ENCODE results near the gene HEXIM1.

HEXIM1 gene, protein sequence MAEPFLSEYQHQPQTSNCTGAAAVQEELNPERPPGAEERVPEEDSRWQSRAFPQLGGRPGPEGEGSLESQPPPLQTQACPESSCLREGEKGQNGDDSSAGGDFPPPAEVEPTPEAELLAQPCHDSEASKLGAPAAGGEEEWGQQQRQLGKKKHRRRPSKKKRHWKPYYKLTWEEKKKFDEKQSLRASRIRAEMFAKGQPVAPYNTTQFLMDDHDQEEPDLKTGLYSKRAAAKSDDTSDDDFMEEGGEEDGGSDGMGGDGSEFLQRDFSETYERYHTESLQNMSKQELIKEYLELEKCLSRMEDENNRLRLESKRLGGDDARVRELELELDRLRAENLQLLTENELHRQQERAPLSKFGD

GRCh38 chr17:45148183-45149036 is at the start of gene HEXIM1:
Gene HEXIM1, plus strand, starts transcription at chr17:45148475. Its CDS starts 716 bp downstream, at chr17:45149191.
- DNase-seq = peak; percentile 100

DNA sequence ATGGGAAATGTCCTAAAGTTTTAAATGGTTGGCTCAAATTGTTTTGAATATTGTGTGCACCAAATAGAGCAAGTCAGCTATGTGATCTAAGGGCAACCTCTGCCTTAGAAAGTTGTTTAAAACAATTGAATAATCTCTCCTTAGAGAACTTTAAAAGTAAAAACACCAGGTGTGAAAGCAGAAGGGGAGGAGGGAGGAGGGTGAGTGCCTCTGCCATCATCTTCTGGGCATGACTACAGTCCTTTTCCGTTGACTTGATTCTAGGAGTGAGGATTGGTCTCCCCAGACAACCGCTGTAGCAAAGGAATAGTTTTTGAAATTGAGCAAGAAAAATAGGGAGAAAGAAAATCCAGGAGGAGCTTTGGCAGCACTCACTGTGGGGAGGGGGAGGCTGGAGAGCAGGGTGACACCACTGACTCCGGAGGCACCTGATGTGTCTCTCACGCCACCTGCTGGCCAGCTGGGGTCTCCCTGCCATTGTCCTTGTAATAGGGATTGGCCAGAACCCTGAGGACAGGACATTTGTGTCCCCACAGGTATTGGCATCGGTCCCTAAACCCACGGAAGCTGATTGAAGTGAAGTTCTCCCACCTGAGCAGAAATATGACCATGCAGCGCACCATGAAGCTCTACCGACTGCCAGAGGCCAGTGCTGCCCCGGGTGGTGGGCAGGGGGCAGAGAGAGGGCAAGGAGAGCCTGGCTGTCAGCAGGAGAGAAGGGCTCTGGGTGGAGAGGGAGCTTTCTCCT is 49.2 kb upstream of the HEXIM1 start:
- DNase-seq = peak; percentile 64

- no peak for DNase-seq
These were observed 46.8 kb upstream of the HEXIM1 start for GRCh38 chr17:45101546-45101882.

DNA sequence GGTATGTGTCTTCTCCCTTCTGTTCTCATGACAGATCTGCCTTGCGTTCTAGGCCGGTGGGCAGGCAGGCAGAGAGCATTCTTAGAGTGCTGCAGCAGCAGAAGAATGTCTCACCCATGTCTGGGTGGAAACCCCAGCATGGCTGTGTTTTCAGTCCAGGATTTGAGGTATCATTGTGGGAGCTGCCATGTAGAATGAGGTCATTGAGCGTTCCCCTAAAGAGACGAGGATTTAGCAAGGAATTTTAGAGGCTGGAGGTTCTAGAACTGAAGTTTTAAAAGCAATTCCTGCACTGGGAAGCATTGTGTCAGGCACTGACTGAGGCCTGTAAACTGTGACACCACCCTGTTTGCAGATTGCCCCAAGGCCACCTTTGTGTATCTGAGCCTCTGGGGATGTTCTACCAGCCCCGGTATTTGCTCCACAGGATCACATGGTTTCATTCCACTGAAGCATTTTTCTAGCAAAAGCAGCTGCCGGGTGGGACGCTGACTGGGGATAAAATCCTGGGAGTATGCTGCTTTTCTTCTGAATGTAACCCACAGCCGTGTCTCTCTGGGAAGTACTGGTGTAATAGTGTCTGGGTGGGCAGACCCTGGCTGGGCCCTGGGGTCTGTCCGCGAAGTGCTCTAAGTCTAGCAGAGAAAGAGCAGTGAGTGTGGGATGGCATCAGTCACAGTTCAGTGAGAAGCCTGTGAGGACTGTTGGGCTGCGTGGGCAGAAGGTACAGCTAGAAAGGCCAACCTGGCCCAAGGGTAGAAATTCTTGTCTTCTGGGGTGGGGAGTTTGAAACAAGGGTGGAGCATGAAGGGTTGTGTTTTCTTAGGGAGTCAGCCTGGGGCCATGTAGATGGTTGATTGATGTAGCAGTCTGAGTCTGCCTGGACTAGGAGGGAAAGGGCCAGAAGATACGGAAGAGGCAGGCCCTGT is 46.1 kb upstream of the HEXIM1 start:
- DNase-seq = peak; percentile 58

DNA sequence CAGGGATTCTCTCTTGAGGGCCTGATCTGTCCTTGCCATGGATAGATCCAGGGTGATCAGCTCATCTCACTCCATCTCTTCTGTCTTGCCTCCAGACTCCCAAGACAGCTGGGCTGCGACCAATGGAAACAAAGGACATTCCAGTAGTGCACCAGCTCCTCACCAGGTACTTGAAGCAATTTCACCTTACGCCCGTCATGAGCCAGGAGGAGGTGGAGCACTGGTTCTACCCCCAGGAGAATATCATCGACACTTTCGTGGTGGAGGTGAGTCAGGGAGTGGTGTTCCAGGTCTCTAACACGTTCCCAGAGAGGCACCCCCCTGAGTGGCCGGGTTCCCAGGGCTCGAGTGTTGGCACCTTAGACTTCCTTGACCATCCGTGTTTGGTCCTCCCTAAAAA is 45.4 kb upstream of the HEXIM1 start:
- DNase-seq = no peak

DNA sequence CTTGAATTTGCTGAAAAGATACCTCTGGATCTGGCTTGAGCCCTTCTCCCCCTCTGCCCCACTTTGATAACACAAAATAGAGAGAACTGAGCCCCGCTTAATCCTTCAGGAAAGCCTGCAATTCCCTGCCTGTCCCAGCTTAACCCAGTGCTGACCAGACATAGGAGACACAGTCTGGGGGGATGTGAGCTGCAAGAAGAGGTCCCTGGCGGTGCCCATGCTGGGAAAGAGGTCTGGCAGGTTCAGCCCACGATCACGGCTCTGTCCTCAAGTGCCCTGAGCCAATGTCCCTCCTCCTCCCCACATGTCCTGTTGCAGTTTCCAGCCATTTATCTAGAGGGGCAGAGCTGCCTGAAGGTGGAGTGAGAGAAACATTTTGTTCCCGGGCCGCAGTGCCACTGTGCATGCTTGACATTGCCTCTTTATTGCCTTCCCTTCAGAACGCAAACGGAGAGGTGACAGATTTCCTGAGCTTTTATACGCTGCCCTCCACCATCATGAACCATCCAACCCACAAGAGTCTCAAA is 44.9 kb upstream of the HEXIM1 start:
- DNase-seq = no peak

DNA sequence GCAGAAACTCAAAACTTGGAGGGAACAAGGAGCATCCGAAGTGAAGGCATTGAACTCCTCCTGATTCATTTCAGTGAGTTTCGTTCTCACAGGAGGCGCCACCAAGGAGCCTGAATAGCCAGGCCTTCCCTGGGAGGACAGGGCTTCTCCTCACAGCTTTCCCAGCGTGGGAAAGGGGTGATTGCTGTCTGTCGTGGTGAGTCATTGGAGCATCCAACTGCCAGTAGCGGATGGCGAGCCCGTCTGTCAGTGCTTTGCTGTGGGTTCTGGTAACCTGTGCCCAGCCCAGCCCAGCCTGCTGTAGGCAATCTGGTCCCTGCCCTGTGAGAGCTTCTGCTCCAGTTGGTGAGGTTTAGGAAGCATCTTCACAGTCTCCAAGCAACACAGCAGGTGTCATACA is 44.2 kb upstream of the HEXIM1 start:
- no peak for DNase-seq

DNA sequence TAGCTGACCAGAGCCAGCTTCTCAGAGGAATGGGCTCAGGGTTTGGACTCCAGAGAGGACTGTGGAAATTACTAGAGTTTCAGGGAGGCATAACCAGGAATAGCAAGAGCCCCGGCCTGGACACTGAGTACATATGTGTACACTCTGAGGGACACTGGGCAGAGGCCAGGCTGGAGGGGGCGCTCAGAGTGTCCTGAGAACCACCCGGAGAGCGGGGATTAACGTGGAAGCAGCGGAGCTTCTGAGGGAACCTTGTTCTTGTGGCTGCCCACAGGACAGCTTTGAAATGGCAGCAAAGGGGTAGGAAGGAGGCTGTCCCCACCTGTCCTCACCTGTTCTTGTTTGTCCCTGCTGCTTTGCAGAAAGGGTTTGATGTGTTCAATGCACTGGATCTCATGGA is 43.8 kb upstream of the HEXIM1 start:
- no peak for DNase-seq

DNA sequence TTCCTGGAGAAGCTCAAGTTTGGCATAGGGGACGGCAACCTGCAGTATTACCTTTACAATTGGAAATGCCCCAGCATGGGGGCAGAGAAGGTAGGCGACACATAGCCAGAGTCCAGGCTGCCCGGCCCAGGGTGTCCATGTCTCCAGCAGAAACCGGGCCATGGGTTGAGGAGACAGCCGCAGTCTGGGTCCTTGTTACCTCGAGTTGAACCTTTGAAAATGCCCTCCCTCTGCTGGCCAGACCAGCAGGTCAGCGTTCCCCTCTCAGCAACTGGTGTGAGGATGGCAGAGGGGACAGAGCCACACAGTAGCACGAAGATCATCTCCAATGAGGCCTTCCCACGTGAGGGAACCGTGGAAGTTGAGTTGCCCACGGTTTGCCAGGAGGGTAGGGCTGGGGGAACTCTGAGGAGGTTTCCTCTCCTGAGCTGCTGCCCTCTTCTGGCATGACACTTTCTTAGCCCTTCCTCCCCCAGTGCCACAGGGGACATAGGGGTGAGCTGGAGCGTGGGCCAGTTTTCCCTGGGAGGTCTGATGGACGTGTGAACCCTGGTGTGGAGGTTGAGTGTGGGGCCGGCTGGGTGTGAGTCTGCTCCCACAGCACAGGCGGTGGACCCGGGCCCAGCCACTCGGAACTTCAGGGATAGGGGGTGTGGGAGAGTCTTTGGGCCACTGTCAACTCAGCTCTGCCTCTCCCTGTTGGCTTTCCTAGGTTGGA is 43.2 kb upstream of the HEXIM1 start:
- no peak for DNase-seq

DNA sequence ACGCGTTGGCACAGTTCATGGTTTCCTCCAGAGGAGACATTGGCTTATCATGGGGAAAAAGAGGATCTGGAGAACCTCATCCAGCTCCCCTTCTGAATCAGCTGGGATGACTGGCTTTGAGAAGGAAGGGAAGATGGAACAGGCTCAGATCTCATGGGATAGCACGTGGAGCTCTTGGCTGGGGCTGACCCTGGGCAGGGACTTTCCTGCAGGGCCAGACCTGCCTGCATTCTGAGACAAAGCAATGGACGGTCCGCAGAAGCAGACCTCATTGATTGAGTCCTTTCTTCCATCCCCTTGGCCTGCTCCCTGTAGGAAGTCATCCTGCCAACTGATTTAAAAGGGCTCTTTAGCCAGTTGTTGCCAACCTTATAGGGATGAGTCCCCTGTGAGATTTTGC is 42.2 kb upstream of the HEXIM1 start:
- DNase-seq = no peak

- DNase-seq = no peak
These were observed 41.7 kb upstream of the HEXIM1 start for GRCh38 chr17:45106582-45106981.

DNA sequence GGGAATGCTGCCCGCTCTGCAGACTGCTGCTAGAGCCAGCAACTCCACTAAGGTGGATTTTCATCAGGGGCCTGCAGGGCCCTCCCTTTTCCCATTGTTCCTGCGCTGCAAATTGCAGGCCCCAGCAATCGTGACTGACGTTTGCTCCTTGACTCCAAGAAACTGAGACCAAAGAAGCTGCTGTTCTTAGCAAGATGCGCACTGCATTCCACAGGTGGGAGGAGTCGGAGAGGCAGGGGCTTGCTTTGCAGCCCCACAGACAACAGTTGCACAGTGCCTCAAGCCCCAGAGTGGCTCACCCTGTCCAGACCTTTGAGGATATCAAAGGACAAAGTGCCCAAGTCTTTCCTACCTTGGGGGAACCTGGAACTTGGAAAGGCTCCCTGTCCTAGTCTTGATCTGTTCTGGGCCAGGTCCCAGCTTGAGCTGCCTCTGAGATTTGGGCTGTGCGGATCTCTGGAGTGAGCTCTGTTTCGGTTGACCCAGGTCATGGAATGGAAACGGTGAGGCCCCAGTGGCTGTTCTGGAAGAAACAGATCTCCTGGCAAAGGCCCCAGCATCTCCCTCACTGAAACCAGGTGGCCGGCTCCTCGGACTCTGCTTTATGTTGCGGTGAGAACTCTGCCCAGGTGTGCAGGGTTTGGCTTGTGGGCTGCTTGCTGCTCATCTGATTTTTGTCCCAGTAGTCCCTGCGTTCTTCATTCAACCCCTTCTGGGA is 40.8 kb upstream of the HEXIM1 start:
- no peak for DNase-seq

GRCh38 chr17:45108051-45108450 is 40.2 kb upstream of the HEXIM1 start:
- DNase-seq = no peak

DNA sequence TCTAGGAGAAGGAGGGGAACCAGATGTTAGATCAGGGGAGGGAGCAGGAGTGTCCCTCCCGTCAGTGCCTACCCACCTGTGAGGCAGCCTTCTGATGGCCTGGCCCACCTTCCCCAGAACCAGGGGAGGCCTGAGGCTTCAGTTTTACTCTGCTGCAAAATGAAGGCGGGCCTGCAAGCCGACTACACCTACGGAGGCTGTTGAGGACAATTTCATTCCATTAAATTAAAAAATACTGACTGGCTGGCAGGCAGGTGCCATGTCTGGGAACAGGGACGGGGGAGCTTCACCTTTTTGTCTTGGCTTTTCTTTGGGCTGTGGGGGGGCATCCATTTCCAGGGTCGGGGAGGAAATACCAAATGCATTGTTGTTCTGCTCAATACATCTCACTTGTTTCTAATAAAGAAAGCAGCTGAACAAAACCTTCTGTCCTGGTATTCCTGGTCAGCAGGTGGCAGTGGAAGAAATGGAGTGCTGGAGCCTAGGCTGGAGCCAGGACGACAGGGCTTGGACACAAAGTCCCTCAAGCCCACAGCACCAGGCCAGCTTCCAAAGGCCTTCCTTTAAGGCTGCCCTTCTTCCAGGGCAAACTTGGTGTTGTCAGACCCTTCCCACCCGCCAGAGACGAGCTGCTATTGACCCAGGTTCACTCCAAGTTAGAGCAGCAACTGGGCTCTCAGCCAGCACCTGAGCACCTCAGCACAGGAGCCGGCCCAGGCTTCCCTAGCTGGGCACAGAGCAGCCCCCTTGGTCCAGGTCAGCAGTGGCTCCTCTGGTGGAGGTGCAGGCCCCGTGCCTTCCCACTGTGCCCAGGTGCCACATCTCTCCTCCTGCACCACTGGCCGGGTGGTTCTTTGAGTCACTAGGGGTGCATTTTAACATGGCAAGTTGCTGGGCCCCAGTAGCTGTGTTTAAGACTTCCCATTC is 39.4 kb upstream of the HEXIM1 start:
- no peak for DNase-seq

DNA sequence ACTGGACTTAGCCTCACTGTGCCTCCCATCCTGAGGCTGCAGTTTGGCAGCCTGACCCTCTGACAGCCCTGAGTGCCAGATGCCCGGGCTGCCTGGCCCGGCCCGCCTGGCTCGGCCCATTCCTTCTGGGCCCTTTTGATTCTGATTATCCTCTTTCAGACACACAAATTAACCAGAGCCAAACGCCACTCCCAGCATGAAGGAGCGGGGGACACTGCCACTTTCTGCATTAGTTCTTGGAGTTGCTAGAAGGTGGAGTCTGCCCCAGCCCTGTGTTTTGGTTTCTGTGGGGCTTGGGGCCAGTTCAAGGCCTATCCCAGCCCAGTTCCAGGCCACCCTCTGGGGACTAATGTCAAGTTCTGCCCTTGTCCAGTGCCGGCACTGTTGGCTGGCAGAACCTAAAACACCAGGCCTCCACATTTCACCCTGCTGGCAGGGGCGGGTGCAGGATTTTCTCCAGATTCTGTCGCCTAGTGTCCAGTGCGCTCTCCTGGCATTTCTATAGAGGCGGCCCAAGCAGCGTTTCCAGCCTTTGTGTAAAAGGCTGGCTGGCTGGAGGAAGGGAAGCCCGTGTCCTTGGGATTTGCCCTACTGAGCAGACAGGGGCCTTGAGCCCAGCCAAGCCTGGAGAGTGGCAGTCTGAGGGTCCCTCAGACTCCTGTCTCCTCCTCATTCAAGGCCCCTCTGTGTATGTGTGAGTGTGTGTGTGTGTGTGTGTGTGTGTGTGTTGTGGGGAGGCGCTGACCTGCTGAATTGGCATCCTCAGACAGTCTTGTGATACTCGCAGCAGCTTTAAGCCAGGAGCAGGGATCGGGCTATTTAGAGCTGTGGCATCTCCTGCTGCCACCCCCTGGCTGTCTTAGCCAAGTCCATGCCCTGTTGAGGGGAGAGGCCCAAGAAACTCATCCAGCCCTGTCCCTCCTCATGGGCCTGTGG is 37.3 kb upstream of the HEXIM1 start:
- no peak for DNase-seq

DNA sequence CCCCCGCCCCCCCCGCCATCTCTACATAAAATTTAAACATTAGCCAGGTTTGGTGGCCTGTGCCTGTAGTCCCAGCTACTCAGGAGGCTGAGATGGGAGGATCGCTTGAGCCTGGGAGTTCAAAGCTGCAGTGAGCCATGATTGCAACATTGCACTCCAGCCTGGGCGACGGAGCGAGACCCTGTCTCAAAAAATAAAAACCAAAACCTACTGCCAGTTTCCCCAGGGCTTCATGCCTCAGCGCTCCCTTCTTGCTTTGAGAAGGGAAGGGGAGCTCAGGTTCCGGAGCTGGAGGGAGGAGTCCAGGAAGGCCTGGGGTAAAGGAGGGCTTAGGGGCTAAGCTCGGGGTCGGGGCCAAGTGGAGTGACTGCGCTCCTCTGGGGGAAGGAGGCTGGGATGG is 36.4 kb upstream of the HEXIM1 start:
- no peak for DNase-seq

DNA sequence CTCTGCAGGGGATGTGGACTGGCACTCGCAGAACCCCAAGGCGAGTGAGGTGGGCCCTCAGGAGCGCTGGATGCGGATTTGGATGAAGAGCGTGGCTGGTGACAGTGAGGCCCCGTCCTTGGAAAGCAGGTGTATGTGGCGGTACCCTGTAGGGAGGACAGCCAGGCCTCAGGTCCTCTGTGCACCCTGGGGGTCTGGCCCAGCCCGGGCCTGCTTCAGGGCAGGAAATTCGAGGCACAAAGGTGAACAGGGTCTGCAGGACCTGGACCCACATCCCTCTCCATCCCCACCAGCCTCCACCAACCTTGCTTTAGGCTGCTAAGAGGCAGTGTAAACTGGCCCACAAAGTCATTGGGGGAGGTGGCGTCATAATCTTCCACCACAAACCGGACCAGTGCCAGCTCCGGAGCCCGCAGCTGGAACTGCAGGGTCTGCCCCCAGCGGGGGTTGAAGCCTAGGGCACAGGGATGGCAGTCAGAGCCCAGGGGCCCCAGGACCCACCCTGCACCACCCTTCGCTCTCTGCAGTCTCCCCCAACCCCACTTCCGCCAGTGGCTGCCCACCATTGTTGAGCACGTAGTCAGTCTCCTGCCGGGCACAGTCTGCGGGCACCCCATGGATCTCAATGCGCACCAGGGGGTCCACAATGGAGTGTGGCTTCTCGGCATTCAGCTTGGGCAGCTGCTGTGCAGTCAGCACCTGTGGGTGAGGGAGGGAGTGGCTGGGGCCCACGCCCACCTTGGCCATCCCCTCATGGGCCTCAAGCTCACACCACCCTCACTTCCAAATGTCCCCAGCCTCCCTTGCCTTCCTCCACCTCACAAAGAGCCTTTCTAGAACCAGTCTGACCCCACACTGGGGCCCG is 35.5 kb upstream of the HEXIM1 start:
- DNase-seq = no peak

DNA sequence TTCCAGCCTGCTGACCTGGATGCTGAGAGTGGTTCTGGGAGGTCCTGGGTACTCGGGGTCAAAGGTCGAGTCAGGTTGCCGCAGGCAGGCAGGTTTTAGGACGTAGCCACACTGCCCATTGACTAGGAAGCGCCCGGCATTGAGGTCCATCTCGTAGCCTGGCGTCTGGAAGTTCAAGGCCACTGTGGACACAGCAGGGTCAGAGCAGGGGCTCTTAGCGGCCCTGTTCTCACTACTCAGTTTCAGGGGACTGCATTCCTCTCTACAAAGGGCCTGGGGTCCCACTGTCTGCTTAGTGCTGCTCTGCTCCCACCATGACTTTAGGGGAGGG is 34.9 kb upstream of the HEXIM1 start:
- no peak for DNase-seq

Data from amniotic stem cell (primary cell).